Stimulated activated naive CD8-positive, alpha-beta T cell treated with anti-CD3 and anti-CD28 coated beads, Interleukin-15, amount 100 ng/mL, for 72 hours (primary cell): Measurements from ENCODE around the gene PTCD2.
"Not testable (repeated sequence)": the region's sequence is repeated elsewhere in the genome, so short reads cannot be mapped to it uniquely, and the experiment has no call there.

ENCODE experiments used
- ATAC-seq: fragments of 150-1000 bp; cut with Tn5 transposase; 2 replicates; pipeline ENCODE4 v1.10.0; 2021; ENCODE audit warnings: mild to moderate bottlenecking, moderate library complexity
- DNase-seq, 2 donors: peaks; one replicate each; pipeline ENCODE4 v3.0.0; 2021 to 2022
- H3K27ac Mint-ChIP-seq, 2 donors: one replicate each; pipeline ENCODE4 v1.8.0; 2022; ENCODE audit warnings: mild to moderate bottlenecking in 2 of 2, mixed read lengths in 2 of 2, moderate library complexity in 2 of 2
- H3K27me3 Mint-ChIP-seq: one replicate; pipeline ENCODE4 v1.8.0; 2022; ENCODE audit warnings: mixed read lengths
- H3K4me1 Mint-ChIP-seq: one replicate; pipeline ENCODE4 v1.8.0; 2022; ENCODE audit warnings: mild to moderate bottlenecking, mixed read lengths
- H3K4me3 Mint-ChIP-seq, 2 donors: one replicate each; pipeline ENCODE4 v1.8.0; 2022; ENCODE audit warnings: mild to moderate bottlenecking in 2 of 2, mixed read lengths in 2 of 2, moderate library complexity in 1 of 2
- H3K9me3 Mint-ChIP-seq, 2 donors: one replicate each; pipeline ENCODE4 v1.8.0; 2022; ENCODE audit warnings: mixed read lengths in 2 of 2

The PTCD2 gene

GRCh38 chr5:72402381-72402890 lies 82.3 kb downstream of the PTCD2 start:
- no peak overlapping the region for H3K4me3 Mint-ChIP-seq
- peaks cover 28% of the 10 kb centered on the region in 2 donors for H3K9me3 Mint-ChIP-seq
- H3K27me3 Mint-ChIP-seq, result peaks cover 22% of the 10 kb centered on the region
- DNase-seq (no peak), ATAC-seq (no peak)
- H3K27ac Mint-ChIP-seq, result no peak overlapping the region
- no peaks in the 10 kb centered on the region for H3K4me1 Mint-ChIP-seq

GRCh38 chr5:72402959-72403628 lies 82.9 kb downstream of the PTCD2 start:
- no peak for ATAC-seq
- DNase-seq, result no peak
- peaks cover 17% of the 10 kb centered on the region for H3K27me3 Mint-ChIP-seq
- H3K9me3 Mint-ChIP-seq, result peaks cover 28% of the 10 kb centered on the region in 2 donors
- no peak overlapping the region for H3K4me3 Mint-ChIP-seq
- H3K4me1 Mint-ChIP-seq, result no peaks in the 10 kb centered on the region
- no peak overlapping the region for H3K27ac Mint-ChIP-seq

DNA sequence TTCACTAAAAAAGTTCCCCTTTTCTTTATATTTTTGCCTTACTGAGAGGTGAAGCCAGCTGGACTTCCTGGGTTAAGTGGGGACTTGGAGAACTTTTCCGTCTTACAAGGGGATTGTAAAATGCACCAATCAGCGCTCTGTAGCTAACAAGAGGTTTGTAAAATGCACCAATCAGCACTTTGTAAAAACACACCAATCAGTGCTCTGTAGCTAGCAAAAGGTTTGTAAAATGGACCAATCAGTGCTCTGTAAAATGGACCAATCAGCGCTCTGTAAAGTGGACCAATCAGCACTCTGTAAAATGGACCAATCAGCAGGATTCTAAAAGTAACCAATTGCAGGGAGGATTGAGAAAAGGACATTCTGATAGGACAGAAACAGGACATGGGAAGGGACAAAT lies 84.6 kb downstream of the PTCD2 start:
- H3K27me3 Mint-ChIP-seq, DNase-seq, H3K4me3 Mint-ChIP-seq, H3K27ac Mint-ChIP-seq, H3K4me1 Mint-ChIP-seq, ATAC-seq: not testable (repeated sequence)
- H3K9me3 Mint-ChIP-seq, result peaks cover 20 to 26% of the 10 kb centered on the region in 2 donors

DNA sequence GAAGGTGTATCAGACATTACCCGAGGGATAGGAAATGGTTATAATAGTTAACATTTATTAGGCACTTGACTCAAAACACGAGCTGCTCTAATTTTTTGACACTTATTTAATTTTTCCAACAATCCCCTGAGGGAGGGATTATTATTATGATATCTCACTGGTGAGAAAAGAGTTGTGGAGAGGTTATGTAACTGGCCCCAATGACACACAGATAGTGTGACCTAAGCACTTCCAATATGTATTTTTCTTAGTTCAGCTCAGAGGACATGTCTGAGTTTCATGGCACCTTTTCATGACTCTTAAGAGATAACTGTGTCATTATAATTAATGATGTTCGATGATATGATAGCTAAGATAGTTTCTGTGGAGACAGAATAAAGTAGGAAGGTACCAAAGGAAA lies 86.9 kb downstream of the PTCD2 start:
- H3K4me1 Mint-ChIP-seq, result no peaks in the 10 kb centered on the region
- no peak overlapping the region for H3K27ac Mint-ChIP-seq
- H3K9me3 Mint-ChIP-seq, result peaks cover 7 to 10% of the 10 kb centered on the region in 2 donors
- no peak for DNase-seq
- ATAC-seq, result no peak
- no peaks in the 10 kb centered on the region for H3K27me3 Mint-ChIP-seq
- H3K4me3 Mint-ChIP-seq, result no peak overlapping the region

DNA sequence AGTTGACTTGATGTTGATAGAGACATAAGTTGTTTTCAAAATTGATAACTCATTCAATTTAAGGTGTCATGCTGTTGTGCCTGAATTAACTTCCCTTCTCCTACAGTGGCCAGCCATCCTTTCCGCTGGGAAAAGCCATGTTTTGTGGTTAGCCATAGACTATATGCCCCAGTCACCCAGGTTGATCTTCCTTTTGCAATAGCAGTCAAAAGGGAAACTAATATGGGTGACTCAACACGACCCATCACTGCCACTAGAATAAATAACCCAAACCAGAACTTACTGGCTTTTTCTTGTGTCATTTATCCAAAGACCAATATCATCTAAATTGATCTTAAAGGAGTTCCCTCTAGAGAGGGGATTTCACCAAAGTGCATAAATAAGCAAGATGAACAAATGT lies 87.4 kb downstream of the PTCD2 start:
- Mint-ChIP-seq H3K27me3 (no peaks in the 10 kb centered on the region), H3K4me1 (no peaks in the 10 kb centered on the region), H3K9me3 (peaks cover 7 to 10% of the 10 kb centered on the region in 2 donors), H3K27ac (no peak overlapping the region), H3K4me3 (no peak overlapping the region)
- ATAC-seq (no peak), DNase-seq (no peak)

GRCh38 chr5:72408127-72408526 lies 88.0 kb downstream of the PTCD2 start:
- ATAC-seq (no peak), DNase-seq (no peak)
- Mint-ChIP-seq H3K4me3 (no peak overlapping the region), H3K27me3 (no peaks in the 10 kb centered on the region), H3K9me3 (peaks cover 7 to 10% of the 10 kb centered on the region in 2 donors), H3K4me1 (no peaks in the 10 kb centered on the region), H3K27ac (no peak overlapping the region)

GRCh38 chr5:72408603-72409002 lies 88.4 kb downstream of the PTCD2 start:
- peaks cover 7 to 10% of the 10 kb centered on the region in 2 donors for H3K9me3 Mint-ChIP-seq
- ATAC-seq (no peak), DNase-seq (no peak)
- no peaks in the 10 kb centered on the region for H3K4me1 Mint-ChIP-seq
- no peak overlapping the region for H3K27ac Mint-ChIP-seq
- no peaks in the 10 kb centered on the region for H3K27me3 Mint-ChIP-seq
- no peak overlapping the region for H3K4me3 Mint-ChIP-seq

DNA sequence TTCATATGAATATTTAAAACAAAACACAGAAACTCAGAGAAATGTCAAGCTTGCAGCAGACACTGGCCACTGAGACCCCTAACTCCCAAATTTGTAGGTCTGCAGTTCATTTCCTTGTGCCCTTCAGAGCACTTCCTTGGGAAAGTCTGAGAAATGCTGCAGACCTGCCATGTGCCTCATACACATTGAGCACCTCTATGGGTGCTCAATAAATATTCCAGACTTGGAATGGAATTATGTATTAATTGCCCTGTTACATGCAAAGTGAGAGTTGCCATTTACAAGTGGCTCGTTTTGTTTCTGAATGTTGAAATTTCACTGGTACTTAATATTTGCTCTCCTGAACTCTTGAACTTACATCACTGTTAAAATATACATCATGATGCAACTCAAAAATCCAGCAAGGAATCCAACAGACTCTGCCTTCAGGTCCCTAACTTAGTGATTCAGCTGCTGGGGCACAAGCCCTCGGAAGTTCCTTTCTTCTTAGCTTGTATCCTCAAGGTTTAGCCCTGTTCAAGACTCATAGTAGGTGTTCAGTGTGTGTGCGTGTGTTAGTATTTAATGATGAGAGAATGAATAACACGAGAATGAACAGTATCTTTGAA lies 90.6 kb downstream of the PTCD2 start:
- no peak for DNase-seq
- no peak for ATAC-seq
- H3K27me3 Mint-ChIP-seq, result no peaks in the 10 kb centered on the region

DNA sequence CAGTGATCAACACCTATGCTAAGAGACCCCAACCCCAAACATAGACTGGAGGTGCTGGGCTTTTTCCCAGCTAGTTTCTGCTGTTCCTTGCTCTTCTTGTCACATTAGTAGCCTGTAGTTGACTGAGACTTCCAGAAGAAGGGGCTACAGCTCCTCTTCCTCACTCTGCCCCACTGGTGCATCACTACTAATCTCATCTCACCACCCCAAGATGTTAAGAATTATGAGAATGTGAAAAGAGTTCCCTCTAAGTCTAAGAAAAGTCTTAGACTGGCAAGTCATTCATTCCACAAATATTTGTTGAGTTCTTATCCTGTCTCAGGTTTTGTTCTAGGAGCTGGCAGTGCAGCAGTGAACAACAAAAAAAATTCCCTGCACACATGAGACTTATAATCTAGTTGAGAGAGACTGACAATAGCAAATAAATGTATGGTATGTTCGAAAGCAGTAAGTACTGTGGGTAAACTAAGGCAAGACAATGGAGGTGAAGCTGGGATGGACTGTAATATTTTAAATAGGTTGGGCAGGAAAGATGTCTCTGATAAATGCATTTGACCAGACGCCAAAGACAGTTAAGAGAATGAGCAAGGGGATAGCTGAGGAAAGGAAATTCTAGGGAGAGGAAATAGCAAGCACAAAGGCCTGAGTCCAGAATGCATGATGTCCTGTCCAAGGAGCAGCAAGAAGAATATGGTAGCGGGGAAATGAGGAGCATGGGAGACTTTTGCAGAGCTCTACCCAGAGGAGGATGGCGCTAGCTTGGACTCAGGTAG lies 92.3 kb downstream of the PTCD2 start:
- Mint-ChIP-seq H3K27me3 (no peaks in the 10 kb centered on the region), H3K4me1 (no peaks in the 10 kb centered on the region), H3K27ac (no peak overlapping the region), H3K4me3 (no peak overlapping the region), H3K9me3 (peaks cover 0 to 3% of the 10 kb centered on the region in 2 donors)
- no peak for ATAC-seq
- DNase-seq, result no peak

More for the DNA sequence above, 90.6 kb downstream of the PTCD2 start:
- H3K4me3 Mint-ChIP-seq, result no peak overlapping the region
- H3K9me3 Mint-ChIP-seq, result no peaks in the 10 kb centered on the region
- H3K27ac Mint-ChIP-seq, result no peak overlapping the region
- no peaks in the 10 kb centered on the region for H3K4me1 Mint-ChIP-seq

DNA sequence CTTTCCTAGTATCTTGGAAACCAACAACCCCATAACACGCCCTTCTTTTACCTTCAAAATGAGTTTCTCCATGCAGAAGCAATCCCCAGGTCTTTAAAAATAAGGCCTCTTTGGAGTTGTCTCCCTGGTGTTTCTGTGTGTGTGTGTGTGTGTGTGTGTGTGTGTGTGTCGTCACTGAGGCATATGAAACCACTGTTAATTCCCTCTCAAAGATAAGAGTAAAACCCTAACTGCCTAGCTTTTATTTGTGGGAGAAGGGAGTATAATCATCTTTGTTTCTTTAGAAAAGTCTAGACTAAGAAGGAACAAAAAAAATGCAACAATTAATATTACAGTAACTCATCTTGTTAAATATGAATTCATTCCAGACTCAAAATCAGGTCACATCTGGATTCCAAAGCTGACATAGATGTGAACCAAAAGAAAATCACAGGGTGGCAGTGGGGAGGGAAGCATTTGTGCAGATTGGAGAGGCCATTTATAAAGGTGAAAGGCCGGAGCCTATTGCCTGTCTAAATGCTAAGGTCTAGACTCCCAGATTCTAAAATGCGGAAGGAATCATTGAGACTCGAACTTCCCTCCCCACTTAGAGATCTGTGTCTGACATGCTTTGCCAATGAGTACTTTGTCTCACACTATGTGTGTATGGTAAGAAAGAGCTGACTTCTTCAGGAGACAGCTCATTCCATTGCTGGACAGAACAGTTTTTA lies 95.6 kb downstream of the PTCD2 start:
- no peak overlapping the region for H3K27ac Mint-ChIP-seq

DNA sequence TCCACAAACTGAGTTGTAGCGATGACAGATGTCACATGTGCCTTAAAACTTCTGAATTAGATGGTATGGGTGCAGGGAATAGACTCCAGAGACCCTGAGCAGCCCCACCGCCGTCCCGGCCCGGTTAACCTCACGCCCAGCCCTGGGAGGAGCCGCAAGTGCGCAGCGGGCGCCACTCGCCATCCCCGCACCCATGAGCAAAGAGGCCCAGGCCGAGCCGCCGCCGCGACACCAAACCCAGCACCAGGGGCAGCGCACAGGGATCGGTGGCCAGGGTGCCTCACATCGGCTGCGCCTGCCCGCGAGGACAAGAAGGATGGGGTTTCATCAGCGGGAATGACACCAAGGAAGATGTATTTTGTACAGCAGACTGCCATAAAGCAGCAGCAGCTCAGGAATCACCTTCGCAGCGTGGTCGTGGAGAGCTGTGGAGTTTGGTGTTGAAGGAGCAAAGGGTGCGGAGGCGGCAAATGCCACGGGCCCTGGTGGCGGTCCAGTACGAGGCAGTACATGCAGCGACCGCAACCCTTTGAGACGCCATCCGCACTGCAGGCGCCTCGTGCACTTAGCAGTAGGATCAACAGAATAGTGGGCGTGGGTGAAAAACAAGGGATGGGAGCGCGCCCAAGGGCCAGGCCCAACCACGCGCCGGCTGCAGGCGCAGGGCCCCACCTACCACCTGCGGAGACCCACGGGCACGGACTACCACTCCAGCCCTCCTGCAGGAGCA lies 97.3 kb downstream of the PTCD2 start:
- Mint-ChIP-seq H3K27me3 (peaks cover under 1% of the 10 kb centered on the region), H3K27ac (no peak overlapping the region), H3K9me3 (peaks cover 0 to 6% of the 10 kb centered on the region in 2 donors), H3K4me1 (no peaks in the 10 kb centered on the region), H3K4me3 (no peak overlapping the region)
- DNase-seq, result no peak
- peak; percentile 43 for ATAC-seq

More for the DNA sequence above, 95.6 kb downstream of the PTCD2 start:
- ATAC-seq (no peak), DNase-seq (no peak)
- Mint-ChIP-seq H3K27me3 (no peaks in the 10 kb centered on the region), H3K4me3 (no peak overlapping the region), H3K9me3 (peaks cover 0 to 6% of the 10 kb centered on the region in 2 donors), H3K4me1 (no peaks in the 10 kb centered on the region)
